HL-60/S4 treated with phorbol 12-myristate 13-acetate at 8.2 ng/mL for 4 days and 3 days (cell line): ENCODE data around the gene GTF3A.

ENCODE experiments used
- in situ Hi-C: fragments of 300-500 bp; cut with MboI; formaldehyde crosslinking; loops from 2 replicates; pipeline ENCODE4 v1.15.0; 2022; ENCODE audit warnings: low sequenced_read_pairs

GTF3A gene

GRCh38 chr13:27483421-27483820, 59.0 kb downstream of the GTF3A start:
- in situ Hi-C loops: no loop called here
